Measurements from ENCODE around the gene CAMTA1.

CAMTA1 gene

DNA sequence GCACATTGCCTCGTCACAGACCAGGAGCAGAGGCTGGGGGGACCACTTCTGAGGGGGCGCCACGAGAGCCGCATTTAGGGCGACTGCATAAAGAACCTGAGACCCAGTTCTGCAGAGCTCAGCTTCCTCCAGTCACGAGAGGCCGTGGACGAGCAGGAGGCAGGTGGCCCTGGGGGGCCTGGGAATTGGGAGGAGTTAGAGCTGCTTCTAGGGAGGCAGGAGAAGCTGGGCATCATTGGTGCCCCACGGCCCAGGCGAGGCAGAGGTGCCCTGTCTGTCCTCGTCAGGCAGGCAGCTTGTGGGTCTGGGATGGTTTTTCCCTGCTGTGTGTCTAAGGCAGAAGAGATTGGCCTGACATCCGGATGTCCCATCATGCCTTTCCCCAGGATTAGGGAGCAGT lies 389.3 kb downstream of the CAMTA1 start:
- DNase-seq: no peak

DNA sequence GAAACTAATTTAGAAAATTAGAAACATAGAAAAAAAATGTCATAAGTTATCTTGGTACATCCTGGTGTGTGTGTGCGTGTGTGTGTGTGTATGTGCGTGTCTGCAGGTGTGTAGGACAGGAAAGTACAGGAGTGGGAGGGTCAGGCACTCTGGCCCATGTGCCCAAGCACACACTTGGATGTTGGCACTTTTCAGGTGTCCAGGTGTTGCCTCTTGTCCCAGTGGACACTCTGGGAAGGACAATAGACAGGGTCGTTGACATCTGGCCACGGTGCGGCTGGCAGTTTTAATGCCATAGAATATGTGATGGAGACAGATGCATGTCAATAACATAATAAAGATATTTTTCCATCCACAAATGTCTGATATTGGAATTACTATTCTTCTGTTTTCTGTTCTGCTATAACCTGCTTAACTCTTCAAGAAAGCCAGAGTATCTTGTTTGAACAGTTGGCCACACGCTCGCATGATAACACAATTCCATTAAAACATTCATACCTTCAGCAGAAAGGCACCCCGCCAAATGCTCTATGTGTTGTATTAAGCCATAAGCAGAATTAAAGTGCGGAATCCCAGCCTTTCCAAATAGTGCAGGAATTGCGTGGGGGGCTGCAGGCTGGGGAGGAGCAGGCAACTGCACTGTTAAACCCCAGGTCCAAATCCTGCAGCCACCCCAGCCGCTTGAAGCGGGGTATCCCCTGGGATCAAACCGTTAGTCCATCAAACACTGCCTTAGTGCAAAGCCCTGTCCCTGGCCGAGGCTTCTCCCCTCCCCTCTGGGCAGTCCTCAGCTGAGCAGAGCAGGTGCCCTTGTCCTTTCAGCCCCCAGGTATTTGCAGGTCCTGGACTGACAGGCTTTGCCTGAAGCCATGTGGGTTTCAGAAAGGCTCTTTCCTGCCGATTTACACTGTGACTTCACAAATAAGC lies 390.0 kb downstream of the CAMTA1 start:
- no peak for DNase-seq

DNA sequence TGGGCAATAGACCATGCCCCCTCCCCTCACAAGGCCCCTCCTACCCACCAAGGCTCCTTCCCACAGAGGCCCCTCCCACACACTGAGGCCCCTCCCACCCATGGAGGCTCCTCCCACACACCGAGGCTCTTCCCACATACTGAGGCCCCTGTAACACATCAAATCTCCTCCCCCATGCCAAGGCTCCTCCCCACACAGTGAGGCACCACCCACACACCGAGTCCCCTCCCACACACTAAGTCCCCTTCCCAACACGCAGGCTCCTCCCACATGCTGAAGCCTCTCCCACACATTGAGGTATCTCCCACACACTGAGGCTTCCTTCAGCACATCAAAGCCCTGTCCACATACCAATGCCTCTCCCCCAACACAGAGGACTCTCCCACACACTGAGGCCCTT lies 391.8 kb downstream of the CAMTA1 start:
- no peak for DNase-seq

DNA sequence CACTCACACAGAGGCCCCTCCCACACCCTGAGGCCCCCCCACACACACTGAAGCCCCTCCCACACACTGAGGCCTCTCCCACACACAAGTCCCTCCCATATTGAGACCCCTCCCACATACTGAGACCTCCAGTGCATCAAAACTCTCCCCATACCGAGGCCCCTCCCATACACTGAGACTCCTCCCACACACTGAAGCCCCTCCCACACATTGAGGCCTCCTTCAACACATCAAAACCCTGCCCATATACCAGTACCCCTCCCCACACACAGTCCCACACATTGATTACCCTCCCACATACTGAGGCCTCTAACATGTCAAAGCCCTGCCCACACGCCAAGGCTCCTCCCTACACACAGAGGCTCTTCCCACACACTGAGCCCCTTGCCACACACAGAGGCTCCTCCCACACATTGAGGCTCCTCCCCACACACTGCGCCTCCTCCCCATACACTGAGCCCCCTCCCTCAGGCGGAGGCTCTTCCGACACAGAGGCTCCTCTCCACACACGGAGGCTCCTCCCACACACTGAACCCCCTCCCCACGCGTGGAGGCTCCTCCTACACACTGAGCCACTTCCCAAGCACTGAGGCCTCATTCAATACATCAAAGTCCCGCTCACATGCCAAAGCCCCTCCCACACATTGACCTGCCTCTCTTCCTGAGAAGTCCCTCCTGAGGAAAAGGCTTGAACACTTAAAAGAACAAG lies 392.3 kb downstream of the CAMTA1 start:
- no peak for DNase-seq

DNA sequence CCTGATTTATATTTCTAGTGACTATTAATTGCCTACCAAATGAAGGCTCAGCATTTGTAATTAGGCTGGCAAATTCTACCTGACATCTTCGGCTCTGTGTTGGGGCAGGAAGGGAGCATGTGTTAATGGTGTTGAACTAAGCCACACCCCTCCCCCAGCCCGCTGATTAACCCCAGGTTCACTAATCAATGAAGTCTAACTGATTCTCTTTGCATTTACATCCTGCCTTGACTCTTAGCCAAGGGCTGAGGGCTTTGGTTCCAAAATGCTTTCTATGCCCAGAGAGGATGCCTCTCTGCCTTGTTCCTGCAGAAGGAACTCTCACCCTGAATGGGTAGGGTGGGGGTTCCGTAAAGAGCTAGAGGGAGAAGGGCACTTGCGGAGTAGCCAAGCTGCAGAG lies 393.1 kb downstream of the CAMTA1 start:
- DNase-seq: no peak

DNA sequence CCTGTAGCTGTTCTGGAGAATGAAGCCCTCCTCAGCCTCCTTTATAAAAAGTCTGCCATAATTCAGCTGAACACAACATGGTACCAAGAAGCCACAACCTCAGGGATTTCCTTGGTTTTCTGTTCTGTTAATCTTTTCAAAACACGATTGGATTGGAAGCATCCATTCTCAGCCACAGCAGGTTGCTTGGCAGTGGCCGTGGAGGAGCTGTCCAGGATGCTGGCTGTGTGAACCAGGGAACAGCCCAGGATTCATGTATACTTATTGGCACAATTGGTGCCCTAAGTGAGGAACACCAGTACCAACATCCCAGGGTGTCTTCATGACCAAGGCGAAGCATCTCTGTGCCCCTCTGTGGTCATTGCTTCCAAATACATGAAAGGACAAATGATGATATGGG lies 393.5 kb downstream of the CAMTA1 start:
- DNase-seq: no peak

DNA sequence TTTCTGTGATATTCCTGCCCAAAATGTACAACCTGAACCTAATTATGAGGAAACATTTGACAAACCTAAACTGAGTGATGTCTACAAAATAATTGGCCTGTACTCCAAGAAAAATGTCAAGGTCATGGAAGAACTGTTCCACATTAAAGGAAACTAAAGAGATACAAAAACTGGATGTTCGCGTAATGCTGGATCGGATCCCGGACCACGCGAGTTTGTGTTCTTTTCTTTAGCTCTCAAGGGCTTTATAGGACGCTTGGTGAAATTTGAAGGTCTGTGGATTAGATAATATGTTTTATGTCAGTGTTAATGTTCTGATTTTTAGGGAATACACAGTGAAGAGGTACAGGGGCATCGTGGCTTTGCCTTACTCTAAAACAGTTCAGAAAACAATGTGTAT lies 400.5 kb downstream of the CAMTA1 start:
- DNase-seq: no peak

DNA sequence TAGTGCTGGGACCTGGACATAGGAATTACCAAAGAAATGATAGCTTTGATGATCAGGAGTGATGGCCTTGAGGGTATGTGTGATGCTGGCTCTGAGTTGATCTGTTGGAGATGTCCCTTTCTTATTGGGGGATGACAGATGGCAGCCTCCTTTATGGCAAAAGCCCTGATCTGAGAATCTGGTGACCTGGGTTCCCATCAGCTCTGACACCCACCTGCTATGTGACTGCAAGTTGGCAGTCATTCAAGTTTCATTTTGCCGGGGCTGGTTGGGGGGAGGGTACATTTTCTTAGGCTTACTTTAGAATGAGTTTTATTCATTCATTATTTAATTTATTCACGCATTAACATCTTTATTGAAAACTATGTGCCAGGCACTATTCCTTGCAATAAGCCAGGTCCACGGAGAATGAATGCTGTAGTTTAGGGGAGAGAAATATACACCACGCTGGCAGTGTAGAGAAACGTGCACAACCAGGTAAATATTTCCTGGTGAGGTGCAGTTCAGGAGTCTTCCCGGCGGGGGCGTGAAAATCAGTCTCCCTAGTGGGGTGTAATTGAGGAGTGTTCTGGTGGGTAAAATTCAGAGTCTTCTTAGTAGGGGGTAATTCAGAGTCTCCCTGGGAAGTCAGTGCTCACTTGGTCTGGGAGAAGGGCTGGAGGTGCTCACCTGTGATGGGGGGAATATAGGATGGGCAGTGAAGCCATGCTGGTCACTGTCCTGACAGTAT lies 401.3 kb downstream of the CAMTA1 start:
- no peak for DNase-seq

DNA sequence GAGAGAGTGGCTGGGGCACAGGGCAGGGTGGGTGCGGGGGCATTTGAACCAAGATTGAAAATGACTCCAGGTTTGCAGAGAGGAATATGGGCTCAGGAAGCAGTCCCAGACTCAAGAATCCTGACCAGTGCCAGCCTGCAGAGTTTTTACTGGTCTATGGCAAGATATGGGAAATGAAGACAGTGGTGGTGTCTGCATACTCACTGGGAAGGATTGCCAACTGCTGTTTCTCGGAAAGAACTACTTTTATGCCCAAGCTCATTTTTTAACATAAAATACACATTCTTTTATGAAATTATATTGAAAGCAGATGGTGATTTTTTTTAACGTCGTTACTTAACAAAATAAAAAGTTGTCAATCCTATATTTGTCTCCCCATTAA lies 401.8 kb downstream of the CAMTA1 start:
- no peak for DNase-seq

DNA sequence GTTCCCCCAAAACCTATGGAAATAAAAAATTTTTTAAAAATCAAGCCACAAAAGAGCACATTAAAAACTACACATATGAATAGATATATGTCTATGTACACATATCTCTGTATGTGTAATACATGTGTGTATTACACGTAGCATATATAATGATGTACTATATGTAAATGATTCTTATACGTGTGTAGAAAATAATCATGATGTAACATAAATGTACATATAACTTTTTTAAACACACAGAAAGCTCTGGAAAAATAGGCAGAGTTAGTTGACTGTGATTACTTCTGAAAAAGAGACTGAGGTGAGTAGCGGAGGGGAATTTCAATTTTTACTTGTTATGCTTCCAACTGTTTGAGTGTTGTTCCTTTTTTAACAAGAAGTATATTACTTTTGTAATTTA lies 405.0 kb downstream of the CAMTA1 start:
- DNase-seq: no peak

DNA sequence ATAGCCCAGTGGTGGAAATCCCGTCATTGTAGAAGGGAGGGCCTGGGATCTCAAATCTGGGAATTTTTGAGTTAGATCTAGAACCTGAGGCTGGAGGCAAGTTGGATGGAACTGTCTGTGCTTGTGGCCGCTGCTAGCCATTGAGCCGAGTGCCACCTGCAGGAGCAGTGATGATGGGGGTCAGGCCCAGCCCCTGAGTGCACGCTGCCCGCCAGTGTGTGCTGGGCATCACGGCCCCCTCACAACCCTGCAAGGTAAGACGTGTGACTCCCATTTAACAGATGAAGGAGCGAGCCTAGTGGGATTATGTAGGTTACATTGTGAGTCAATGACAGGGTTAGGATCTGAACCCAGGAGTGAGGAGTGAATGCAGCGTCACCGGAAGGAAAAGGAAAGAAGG lies 407.2 kb downstream of the CAMTA1 start:
- DNase-seq: no peak

DNA sequence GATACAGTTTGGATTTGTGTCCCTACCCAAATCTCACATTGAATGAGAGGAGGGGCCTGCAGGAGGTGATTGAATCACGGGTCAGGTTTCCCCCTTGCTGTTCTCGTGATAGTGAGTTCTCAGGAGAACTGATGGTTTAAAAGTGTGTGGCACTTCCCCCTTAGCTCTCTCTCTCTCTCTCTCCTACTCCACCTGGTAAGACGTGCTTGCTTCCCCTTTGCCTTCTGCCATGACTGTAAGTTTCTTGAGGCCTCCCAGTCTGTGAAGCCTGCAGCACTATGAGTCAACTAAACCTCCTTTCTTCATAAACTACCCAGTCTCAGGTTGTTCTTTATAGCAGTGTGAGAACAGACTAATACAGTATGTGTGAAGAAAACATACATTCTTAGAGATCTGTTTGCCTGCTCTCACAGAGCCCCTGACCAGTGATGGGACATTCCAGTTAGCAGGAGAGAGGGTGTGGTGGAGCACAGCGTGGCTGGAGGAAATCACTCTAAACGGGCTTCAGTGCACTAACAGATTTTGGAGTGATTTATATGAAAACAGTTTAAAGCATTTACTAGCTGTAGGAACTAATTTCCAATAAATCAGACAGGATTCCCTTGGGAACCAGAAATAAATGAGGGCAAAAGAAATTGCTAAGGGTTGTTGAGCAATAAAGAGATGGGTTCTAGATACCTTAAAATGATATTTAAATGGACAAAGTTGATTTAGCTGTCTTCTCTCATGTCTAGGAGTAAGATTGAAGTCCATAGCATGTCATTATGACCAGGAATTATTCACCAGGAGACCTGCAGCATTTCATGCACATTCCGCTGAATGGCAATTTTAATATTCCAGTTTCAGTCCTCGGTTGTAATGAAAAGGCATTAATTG lies 411.0 kb downstream of the CAMTA1 start:
- DNase-seq: no peak

DNA sequence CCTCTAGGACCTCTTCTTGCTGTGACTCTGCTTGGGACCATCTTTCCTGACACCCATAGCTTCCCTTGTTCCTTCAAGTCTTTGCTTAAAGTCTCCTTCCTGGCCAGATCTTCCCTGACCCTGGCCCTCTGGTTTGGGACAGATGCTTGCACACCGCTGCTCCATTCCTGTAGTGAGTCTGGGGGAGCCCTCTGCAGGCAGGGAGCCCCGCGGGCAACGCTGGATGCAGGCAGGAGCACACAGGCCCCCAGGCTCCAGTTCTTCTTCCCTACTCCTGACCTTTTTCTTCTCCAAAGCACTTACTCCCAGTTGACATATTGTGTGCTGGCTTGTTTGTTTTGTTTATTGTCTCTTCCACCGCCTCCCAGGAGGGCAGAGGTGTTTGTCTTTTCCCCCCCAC lies 413.4 kb downstream of the CAMTA1 start:
- no peak for DNase-seq

DNA sequence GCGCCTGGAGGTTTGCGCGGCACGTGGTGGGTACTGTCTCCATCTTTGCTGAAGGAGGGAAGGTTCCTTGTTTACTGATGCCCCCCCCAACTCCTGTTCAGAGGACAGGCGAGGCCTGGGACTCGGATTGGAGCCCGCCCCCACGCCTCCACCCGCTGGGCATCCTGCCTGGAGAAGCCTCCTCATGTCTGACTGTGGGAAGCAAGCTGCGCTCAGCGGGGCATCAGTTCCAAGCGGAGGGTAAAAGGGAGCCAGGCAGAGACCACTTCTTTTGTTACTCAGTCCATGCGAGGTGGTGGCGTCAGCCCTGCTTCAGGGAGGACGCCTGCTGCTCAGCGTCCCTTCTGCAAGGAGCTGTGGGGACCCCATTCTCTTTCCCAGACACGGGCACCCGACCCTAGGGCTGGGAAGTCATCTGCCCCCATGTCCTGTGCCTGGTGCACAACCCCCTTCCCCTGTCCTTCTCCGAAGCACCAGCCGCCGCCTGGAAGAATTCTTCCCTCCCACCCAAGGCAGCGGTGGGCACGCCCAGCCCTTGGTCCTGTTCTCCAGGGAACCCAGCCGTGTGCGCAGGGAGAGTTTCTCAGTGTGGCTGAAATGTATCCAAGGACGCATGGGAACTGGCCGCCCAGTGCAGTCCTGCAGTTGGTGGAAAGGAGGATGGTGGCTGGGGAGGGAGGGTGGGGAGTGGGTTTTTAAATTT lies 414.0 kb downstream of the CAMTA1 start:
- DNase-seq: no peak

DNA sequence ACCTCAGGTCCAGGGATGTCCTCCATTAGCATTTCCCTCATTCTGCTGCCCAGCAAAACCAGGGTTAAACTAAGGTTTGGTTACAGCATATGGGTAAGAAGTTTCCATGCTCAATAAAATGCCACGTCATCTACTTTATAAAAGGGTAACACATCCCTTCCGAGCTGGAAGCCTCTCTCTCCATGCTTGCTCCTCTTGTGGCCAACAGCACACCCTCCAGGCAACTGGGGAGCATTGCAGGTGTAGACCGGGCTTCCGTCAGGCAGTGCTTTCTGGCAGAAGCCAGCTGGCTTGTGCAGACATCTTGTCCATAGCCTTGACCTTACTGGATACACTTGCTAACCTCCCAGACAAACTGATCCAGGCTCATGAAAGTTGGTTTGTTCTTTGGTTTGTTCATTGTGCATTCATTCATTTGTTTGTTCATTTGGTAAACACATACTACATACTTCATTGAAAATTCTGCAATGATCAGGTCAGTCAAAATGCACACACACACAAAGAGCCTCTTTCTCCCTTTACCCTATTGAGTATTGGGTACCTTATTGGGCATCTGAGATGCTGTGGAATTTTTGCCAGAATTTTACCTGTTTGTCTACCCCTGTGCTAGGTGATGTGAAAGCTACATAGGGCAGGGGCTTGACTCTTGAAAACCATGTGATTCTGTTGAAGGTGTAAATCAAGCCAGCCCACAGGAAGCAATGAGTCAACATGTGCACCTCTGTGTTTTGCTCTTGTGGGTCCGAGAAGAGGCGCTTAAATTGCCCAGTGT lies 422.8 kb downstream of the CAMTA1 start:
- no peak for DNase-seq

DNA sequence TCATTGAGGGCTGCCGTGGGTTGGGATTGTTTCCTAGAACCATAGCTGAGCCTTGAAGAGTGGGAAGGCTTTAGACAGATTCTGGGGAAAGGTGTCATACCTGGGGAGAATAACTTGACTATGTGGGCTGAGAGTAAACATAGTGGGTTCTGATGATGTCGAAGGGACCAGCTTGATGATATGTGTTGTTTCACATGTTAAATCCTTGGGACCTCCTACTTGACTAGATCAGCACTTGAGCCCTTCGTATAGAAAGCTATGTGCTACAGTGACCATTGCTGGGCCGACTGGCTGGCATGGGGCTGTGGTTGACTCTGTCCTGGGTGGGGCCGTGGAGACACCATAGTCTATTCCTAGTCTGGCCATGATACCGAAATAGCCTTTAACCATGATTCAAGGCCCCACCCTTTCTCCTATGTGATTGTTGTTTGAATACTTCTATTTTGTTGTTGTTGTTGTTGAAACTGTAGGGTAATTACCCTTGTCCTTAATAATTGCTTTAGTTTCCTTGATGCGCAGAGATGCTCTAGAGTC lies 423.5 kb downstream of the CAMTA1 start:
- DNase-seq: no peak

DNA sequence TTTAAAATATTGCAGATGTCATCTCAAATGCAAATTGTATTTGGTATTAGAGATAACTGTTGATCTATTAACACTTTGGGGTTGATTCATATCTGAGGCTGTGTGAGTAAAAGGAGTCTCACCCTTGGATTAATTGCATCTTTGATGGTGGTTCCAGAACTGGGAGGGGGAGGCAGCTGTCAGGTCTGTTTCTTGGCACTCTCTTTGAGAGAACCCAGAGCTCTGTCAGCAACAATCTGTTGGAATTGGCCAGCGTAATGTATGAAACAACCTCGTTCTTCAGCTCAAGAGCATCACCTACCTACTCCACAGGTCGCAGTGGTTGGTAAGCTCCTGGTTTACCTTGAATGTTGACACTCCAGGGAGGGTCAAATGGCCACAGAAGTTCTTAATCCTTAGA lies 424.1 kb downstream of the CAMTA1 start:
- DNase-seq: no peak

DNA sequence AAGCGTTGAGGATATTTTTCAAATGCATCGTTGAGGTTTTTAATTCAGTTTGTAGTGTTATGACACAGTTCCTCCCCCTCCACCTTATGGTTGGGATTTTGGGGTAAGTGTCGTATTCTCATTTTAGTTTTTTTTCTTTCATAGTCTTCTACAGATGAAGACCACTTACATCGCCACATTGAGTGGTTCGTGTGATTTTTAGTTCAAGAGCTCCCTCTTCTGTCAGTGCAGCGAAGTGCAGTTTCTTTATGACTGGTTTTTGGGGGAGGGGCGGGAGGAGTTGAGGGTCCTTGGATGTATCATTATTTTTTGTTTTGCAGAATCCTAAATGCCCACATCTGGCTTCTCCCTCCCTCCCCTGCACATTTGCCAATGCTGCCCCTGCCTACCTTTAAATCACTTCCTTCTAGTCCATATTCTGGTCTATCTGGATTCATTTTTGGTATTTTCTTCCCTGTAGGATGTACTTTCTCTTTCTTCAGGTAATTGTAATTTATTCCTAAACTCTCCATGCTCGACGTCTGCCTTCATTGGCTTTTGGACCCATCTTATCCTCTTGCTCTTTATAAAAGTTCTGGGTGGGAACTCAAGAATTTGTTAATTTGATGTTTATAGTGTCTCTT lies 433.1 kb downstream of the CAMTA1 start:
- peak; percentile 20 for DNase-seq

DNA sequence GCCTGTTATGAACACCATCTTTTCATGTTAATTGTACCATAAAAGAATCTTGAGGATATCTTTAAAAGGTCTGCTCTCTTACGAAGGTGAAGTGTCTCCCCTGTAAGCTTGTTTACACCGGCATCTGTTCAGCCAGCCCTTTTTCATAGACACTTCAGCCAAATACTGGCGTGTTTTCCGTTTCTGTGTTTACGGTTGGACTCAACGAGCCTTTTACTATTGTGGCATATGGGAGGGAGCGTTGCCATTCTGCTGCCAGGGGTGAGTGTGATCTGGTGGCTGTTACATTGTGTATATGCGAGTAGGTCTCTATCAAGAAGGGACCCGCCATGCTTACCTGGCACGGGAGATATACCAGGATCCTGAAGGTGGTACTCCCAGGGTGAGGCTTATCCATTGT lies 433.8 kb downstream of the CAMTA1 start:
- no peak for DNase-seq

DNA sequence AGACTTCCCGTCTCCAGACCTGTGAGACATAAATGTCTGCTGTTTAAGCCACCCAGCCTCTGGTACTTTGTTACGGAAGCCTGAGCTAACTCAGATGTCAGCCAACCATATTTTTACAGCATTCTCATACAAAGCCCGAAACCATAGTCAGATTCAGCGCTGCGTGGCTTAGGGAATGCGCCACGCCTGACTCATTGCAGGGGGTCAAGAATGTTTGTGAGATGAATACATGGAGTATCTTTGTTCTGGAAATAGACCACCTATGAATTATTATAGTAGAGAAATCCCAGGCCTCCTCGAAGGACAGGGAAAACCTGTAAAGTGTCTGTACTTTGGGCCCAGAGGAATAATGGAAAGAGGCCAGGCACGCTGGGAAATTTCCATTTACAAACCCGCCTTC lies 434.8 kb downstream of the CAMTA1 start:
- DNase-seq: no peak
